SH-SY5Y (cell line): ENCODE data around the gene CXCL14.

Experiments
- GATA2 ChIP-seq: IDR thresholded peaks from 2 replicates; pipeline ENCODE4 v1.6.1; 2011; ENCODE audit warnings: mild to moderate bottlenecking, low read depth, low read length
- GATA3 ChIP-seq: IDR thresholded peaks from 2 replicates; pipeline ENCODE4 v1.6.1; 2011; ENCODE audit warnings: low read depth, mild to moderate bottlenecking, low read length, moderate library complexity

DNA sequence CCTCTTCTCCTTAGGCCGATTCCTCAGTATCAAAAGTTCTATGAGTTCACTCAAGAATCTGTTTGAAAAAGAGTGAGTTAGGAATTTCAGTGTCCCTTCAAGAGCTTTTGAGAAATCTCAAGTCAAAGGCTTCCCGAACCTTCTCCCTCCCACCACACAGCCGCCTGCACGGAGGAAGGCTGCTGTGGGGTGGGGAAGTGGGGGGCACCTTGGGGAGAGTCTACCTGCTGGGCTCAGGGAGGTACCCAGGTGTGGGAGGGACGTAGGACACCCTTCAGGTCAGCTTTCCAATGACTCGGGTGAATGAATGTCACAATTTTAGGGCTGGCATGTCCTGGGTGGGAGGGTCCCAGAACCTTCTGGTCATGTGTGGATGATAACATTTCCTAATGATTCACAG, 17.5 kb downstream of the CXCL14 start:
- TF ChIP-seq GATA2 (no peak), GATA3 (no peak)
